Erythroblast (primary cell): ENCODE results near the gene RNF133.

Source experiments
- GATA1 ChIP-seq: IDR thresholded peaks from 2 replicates; pipeline ENCODE4 v1.6.1; 2011; ENCODE audit warnings: low read depth, mild to moderate bottlenecking, control low read depth, low read length, moderate library complexity
- POLR2A ChIP-seq: IDR thresholded peaks from 2 replicates; pipeline ENCODE4 v1.6.1; 2011; ENCODE audit warnings: mild to moderate bottlenecking, low read length

DNA sequence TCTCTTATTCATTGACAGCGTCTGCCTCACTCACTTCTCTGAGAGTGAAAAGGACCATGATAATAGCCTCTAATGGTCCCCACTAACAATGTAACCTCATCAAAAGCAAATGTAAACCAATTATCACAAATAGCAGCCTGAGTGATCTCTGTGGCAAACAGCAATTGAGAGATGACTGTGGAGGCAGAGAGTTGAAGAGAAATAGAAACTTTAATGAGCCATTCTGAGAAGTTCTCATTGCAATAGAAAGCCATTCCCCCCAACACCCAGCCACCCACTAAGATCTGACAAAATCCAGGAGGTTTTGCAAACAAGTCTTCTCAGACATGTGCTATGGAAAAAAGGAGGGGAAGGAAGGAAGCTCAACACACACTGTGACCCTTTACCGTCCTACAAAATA, 48.0 kb upstream of the RNF133 start:
- TF ChIP-seq POLR2A (no peak), GATA1 (no peak)
